ENCODE measurements around the gene KDM6B.
"Not testable (repeated sequence)": the region's sequence is repeated elsewhere in the genome, so short reads cannot be mapped to it uniquely, and the experiment has no call there.

Gene KDM6B

DNA sequence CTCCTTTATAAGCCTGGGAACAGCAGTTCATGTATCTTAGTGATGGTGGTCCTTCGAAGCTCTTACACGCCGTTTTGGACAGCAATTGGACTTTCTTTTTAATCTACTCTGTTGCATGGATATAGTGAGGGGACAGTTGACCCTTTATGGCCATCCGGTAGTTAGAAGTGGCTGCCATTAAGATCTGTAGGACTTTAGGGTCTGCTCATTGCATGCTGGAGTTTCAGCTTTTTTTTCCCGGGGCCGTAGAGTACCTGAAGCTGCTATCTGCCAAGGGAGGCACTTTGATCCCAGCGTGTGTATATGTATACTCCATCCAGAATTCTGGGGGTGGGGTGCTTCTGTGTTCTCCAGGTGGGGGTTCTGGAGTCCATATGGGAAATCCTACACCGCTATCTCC is 25.0 kb downstream of the KDM6B start:
- no peak overlapping the region for H3K4me3 Mint-ChIP-seq
- no peak overlapping the region for H3K27ac Mint-ChIP-seq
- H3K27me3 Mint-ChIP-seq, result no peaks in the 10 kb centered on the region
- H3K9me3 Mint-ChIP-seq, result no peaks in the 10 kb centered on the region
- no peak for DNase-seq
- peaks cover 8% of the 10 kb centered on the region for H3K4me1 Mint-ChIP-seq
- peaks cover 19% of the 10 kb centered on the region for H3K36me3 Mint-ChIP-seq (ENCODE audit: low read depth)
- ATAC-seq, result no peak

DNA sequence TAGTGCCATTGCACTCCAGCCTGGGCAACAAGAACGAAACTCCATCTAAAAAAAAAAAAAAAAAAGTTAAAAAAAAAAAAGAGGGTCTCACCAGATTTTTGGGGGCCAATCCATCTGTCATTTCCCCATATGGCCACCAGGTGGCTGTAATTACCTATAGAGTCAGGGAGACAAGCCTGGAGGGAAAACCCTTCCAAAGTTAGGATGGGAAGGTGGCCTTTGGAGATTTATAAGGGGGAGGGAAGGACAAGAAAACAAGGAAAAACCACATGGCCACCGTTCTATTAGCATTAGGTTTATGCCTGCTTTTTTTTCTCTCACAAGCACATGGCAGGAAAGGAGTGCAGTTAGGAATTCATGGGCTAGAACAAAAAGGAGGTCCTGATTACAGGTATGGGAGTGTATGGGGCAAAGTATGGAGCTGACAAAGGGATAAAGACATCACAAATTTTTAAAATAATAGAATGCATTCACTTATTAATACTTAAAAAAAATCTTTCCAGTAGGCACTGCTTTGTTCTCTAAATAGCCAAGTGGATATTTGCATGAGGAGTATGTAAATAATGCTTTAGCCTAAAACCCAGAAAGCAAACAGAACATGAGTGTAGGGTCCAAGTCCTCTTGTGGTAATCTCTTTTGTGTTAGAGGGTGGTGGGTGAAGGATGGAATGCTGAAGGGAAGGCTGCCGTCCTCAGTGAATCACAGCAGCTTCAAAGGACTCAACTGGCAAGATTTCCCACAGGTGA is 28.8 kb downstream of the KDM6B start:
- Mint-ChIP-seq H3K4me3 (no peak overlapping the region), H3K36me3 (ENCODE audit: low read depth) (peaks cover 30% of the 10 kb centered on the region), H3K9me3 (no peaks in the 10 kb centered on the region), H3K4me1 (peaks cover 23% of the 10 kb centered on the region), H3K27me3 (no peaks in the 10 kb centered on the region), H3K27ac (no peak overlapping the region)
- DNase-seq, result peak; percentile 61
- no peak for ATAC-seq

DNA sequence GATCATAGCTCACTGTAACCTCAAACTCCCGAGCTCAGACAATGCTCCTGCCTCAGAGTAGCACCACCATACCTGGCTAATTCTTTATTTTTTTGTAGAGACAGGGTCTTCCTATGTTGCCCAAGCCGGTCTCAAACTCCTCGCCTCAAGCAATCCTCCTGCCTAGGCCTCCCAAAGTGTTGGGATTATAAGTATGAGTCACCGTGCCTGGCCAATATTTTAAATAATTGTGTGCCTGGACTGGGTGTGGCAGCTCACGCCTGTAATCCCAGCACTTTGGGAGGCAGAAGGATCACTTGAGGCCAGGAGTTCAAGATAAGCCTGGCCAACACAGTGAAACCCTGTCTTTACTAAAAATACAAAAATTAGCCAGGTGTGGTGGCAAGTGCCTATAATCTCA is 30.4 kb downstream of the KDM6B start:
- H3K4me3 Mint-ChIP-seq, H3K9me3 Mint-ChIP-seq, H3K27ac Mint-ChIP-seq: not testable (repeated sequence)

DNA sequence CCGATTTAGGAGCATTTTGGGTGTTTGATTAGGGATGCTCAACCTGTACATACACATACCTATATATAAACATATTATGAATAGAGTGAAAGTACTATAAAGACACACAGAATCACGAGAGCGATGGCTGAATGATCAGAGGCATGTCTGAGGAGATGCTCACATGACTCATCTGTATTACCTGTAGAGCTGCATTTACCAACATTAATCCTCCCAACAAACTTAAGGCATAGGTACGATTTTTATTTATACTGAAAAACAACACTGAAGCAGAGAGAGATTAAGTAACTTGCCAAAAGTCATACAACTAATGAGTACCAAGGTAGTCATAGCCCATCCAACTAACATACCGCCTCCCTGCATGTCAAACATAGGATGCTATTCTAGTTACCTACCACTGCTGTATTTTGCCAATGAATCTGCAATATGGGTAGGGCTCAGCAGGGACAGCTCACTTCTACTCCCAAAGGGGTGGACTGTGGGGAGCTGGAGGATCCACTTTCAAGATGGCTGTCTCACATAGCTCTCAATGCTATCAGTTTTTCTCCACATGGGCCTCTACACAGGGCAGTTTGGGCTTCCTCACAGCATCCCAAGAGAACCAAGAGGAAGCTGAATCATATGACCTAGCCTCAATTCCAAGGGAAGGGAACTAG is 31.1 kb downstream of the KDM6B start:
- peak; percentile 33 for ATAC-seq
- no peak overlapping the region for H3K27ac Mint-ChIP-seq
- DNase-seq, result no peak
- H3K4me3 Mint-ChIP-seq, result no peak overlapping the region
- peaks cover 24% of the 10 kb centered on the region for H3K36me3 Mint-ChIP-seq (ENCODE audit: low read depth)
- H3K9me3 Mint-ChIP-seq, result no peaks in the 10 kb centered on the region
- no peaks in the 10 kb centered on the region for H3K27me3 Mint-ChIP-seq
- H3K4me1 Mint-ChIP-seq, result peaks cover 34% of the 10 kb centered on the region

More for the DNA sequence above, 30.4 kb downstream of the KDM6B start:
- not testable (repeated sequence) for DNase-seq, ATAC-seq, H3K27me3 Mint-ChIP-seq
- peaks cover 34% of the 10 kb centered on the region for H3K4me1 Mint-ChIP-seq
- H3K36me3 Mint-ChIP-seq (ENCODE audit: low read depth), result peaks cover 30% of the 10 kb centered on the region

DNA sequence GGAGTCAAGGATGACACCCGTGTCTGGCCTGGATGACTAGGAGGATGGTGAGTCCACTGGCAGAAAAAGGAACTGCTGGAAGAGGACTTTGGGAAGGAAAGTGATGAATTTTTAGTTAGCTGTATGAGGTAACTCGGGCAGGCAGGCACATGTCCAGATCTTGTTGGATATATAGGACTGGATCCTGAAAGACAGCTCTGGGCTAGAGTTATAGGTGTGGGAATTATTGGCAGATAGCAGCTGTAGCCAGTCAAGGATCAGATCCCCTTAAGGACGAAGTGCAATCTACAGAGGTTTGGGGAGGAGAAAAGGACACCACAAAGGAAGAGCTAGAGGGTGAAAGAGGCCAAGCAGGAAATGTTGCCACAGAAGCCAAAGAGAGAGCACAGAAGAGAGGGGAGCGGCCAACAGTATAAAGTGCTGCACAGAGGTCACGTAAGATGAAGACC is 33.9 kb downstream of the KDM6B start:
- H3K9me3 Mint-ChIP-seq, result no peaks in the 10 kb centered on the region
- H3K27ac Mint-ChIP-seq, result peak overlapping the region; percentile 63
- DNase-seq (no peak), ATAC-seq (peak; percentile 54)
- H3K4me1 Mint-ChIP-seq, result peaks cover 30% of the 10 kb centered on the region
- H3K27me3 Mint-ChIP-seq, result no peaks in the 10 kb centered on the region
- H3K4me3 Mint-ChIP-seq, result peak overlapping the region; percentile 7
- peaks cover 24% of the 10 kb centered on the region for H3K36me3 Mint-ChIP-seq (ENCODE audit: low read depth)

DNA sequence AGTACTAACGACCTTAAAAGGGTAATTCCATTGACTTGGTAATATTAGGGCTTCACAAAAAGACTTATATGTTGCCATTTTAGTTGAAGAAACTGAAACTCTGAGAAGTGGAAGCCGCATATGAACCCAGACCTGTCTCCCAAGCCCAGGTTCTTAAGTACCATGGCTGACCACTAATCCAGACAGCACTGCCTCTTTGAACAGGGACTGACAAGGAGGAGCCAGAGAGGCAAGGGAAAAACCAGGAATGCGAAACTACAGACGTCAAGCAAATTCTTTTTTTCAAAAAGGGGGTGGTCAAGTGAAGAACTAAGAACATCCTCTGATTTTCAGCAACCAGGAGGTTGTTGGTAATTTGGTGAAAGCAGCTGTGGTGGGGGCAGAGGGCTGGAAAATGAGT is 39.0 kb downstream of the KDM6B start:
- no peak overlapping the region for H3K27ac Mint-ChIP-seq
- H3K4me3 Mint-ChIP-seq, result no peak overlapping the region
- no peak for ATAC-seq
- no peak for DNase-seq
- no peaks in the 10 kb centered on the region for H3K27me3 Mint-ChIP-seq
- H3K4me1 Mint-ChIP-seq, result peaks cover 9% of the 10 kb centered on the region
- H3K36me3 Mint-ChIP-seq (ENCODE audit: low read depth), result peaks cover 14% of the 10 kb centered on the region
- no peaks in the 10 kb centered on the region for H3K9me3 Mint-ChIP-seq

DNA sequence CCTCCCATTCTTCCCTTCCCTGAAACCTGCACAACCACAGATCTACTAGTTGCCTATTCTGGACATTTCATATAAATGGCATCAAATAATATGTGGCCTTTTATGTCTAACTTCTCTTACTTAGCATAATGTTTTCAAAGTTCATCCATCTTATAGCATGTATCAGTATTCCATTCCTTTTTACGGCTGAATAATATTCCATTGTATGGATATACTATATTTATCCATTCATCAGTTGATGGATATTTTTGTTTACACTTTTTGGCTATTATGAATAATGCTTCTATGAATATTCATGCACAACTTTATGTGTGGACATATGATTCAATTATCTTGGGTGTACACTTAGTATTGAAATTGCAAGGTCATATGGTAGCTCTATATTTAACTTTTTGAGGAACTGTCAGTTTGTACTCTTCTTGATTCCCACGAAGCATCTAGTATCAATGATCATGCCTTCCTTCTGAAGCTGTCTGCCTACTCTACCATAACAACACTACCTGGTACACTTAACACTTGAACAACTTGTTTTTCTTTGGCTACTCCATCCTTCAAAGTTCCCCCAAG is 41.9 kb downstream of the KDM6B start:
- Mint-ChIP-seq H3K4me3 (no peak overlapping the region), H3K27me3 (no peaks in the 10 kb centered on the region), H3K9me3 (no peaks in the 10 kb centered on the region), H3K36me3 (ENCODE audit: low read depth) (peaks cover 14% of the 10 kb centered on the region), H3K4me1 (no peaks in the 10 kb centered on the region), H3K27ac (no peak overlapping the region)
- ATAC-seq, result no peak
- DNase-seq, result no peak

DNA sequence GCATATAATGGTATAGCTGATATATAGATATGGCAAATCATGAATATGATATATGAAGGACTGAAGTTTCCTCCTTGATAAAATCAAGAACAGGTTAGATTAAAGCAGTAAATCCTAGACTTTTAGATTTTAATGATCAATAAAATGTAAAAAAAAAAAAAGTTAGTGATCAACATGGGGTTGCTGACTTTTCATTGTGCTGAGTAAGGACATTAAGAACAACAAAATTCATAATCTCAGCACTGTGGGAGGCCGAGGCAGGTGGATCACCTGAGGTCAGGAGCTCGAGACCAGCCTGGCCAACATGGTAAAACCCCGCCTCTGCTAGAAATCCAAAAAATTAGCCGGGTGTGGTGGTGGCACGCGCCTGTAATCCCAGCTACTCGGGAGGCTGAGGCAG is 44.2 kb downstream of the KDM6B start:
- H3K36me3 Mint-ChIP-seq (ENCODE audit: low read depth), result peaks cover 8% of the 10 kb centered on the region
- H3K4me1 Mint-ChIP-seq, result no peaks in the 10 kb centered on the region
- no peaks in the 10 kb centered on the region for H3K27me3 Mint-ChIP-seq
- no peak overlapping the region for H3K27ac Mint-ChIP-seq
- no peak overlapping the region for H3K4me3 Mint-ChIP-seq
- ATAC-seq (no peak), DNase-seq (no peak)
- H3K9me3 Mint-ChIP-seq, result no peaks in the 10 kb centered on the region

DNA sequence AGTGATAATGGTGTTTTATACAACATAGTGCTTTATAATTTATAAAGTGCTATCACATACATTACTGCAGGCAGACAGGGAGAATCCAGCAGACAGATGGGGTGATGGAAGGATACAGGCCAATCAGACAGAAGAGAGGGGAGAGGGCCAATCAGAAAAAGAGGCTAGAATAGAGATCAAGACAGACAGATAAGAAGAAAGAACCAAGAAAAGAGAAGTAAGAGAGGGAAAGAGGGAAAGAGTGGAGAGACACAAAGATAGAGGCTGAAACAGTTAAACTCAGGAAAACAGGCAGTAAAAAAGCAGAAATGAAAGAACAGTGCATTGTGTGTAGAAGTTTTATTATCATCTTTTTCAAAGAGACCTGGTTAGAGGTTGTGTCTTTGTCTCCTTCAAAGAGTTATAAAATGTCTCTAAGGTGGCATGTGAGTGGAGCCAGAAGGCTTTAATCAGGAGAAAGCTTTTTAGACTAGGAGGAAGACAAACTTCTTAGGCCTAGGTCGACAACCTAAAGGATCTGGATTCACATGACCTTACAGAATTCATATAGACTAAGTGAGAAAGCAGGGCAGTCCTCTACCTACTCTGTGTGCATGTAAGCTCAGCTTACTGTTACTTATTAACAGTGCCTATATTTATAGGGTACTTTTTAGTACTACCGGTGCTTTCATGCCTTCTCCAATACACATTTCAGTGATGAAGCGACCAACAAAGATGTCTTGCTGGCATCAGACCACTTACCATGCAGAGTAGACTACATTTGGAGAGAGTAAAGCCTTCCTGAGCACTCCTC is 46.3 kb downstream of the KDM6B start:
- ATAC-seq, result no peak

DNA sequence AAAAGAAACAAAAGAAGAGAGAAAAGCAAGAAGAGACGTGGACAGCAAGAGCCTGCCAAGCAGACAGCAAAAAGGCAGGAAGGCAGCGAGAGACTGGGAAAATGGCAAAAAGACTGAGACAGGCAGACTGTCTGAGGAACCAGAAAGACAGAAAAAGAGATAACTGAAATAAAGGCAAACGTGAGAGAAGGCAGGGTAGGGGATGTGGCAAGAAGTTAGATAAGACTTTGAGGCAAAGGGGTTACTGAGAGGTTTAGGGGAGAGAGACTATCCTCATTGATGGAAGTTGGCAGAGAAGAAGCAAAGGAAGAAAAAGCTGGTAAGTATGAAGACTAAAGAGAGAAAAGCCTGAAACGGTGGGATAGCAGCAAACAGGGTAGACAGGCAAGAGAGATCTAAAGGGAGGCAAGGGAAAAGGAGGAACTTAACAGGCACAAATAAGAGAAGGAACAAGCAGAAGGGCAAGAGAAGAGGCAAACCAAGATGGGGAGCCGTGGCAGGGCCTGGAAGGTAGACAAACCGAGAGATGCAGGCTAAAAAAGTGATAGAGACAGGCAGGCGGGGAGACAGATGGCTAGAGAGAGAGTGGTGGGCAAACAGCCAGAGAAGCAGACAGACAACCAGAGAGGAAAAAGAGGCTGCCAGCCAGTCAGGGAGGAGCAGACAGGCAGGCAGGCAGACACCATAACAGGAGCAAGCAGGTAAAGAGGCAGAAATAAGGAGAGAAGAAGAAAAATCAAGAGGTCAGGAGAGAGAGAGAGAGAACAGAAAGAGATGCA is 47.4 kb downstream of the KDM6B start:
- H3K4me3 Mint-ChIP-seq, result no peak overlapping the region
- H3K4me1 Mint-ChIP-seq, result peaks cover 4% of the 10 kb centered on the region
- H3K9me3 Mint-ChIP-seq, result no peaks in the 10 kb centered on the region
- DNase-seq (no peak), ATAC-seq (no peak)
- H3K27ac Mint-ChIP-seq, result no peak overlapping the region
- H3K36me3 Mint-ChIP-seq (ENCODE audit: low read depth), result peaks cover 2% of the 10 kb centered on the region
- H3K27me3 Mint-ChIP-seq, result no peaks in the 10 kb centered on the region

More for the DNA sequence above, 46.3 kb downstream of the KDM6B start:
- H3K36me3 Mint-ChIP-seq (ENCODE audit: low read depth), result peaks cover 4% of the 10 kb centered on the region
- no peaks in the 10 kb centered on the region for H3K9me3 Mint-ChIP-seq
- no peak overlapping the region for H3K27ac Mint-ChIP-seq
- no peaks in the 10 kb centered on the region for H3K4me1 Mint-ChIP-seq
- H3K27me3 Mint-ChIP-seq, result no peaks in the 10 kb centered on the region
- H3K4me3 Mint-ChIP-seq, result no peak overlapping the region
- DNase-seq, result no peak

DNA sequence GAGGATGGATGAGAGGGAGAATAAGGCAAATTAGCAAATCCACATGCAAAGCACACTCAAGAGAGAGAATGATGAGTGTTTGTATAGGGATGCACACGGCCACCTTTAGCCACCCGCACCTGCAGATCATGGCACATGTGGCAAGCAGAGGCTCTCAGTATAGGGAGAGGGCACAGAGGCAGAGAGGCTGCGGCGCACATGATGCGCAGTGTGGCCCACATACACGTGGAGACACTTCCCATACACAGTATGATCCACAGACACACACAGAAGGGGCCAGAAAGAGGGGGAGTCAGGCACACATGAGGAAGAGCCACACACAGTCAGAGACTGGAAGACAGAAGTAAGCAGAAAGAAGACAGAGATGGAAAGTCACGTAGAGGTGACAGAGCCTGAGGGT is 48.1 kb downstream of the KDM6B start:
- H3K27me3 Mint-ChIP-seq, result no peaks in the 10 kb centered on the region
- H3K36me3 Mint-ChIP-seq (ENCODE audit: low read depth), result peaks cover 2% of the 10 kb centered on the region
- no peaks in the 10 kb centered on the region for H3K9me3 Mint-ChIP-seq
- no peak overlapping the region for H3K4me3 Mint-ChIP-seq
- ATAC-seq, result no peak
- DNase-seq, result no peak
- H3K27ac Mint-ChIP-seq, result no peak overlapping the region
- H3K4me1 Mint-ChIP-seq, result peaks cover 6% of the 10 kb centered on the region

DNA sequence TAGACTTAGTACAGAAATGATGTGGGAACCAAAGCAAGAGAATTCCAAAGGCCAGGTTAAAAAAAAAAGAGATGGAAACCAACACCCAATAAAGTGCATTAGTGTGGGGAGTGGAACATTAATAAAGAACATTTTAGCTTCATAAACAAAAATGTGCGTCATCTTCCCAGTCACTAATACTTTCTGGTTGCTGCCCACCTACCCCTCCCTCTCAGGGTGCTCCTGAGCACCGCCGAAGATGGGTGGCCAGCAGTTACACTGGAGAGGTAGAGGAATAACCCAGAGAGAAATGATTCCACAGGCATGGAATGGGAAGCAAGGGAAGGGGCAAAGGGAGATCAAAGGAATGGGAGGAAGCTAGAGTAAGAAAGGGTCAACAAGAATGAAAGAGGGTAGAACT is 48.6 kb downstream of the KDM6B start:
- Mint-ChIP-seq H3K4me3 (no peak overlapping the region), H3K27me3 (no peaks in the 10 kb centered on the region), H3K27ac (no peak overlapping the region), H3K36me3 (ENCODE audit: low read depth) (peaks cover 2% of the 10 kb centered on the region), H3K4me1 (peaks cover 6% of the 10 kb centered on the region), H3K9me3 (no peaks in the 10 kb centered on the region)
- ATAC-seq, result no peak
- no peak for DNase-seq

All from activated naive CD8-positive, alpha-beta T cell treated with anti-CD3 and anti-CD28 coated beads, Interleukin-2, amount 50 U/mL, for 24 hours (primary cell).